IMR-90 (cell line): ENCODE data around the gene GZMB. TPM values are rescaled to one million over a fixed set of nuclear protein-coding genes. Genes with fewer than 3 reads are reported as not detected.

Experiments used
- ATAC-seq: fragments of 200-7000 bp; cut with Tn5 transposase; 2 replicates; pipeline ENCODE4 v1.9.1; 2020; ENCODE audit warnings: low read depth, mild to moderate bottlenecking, moderate library complexity
- BruUV-seq: library from RNA; stranded (reverse); fragments of 400-500 nt; replicated peaks from 2 replicates; lab custom pipeline; 2021; lab: Mats Ljungman, UMichigan
- CTCF ChIA-PET: fragments of 300-600 bp; formaldehyde crosslinking; extraction: SDS; loops from one replicate; lab custom pipeline; 2021; ENCODE audit warnings: antibody characterized with exemption; lab: Yijun Ruan, JAX
- POLR2A ChIA-PET: fragments of 300-600 bp; sonication (Branson Sonifier 250); formaldehyde crosslinking; loops from one replicate; lab custom pipeline; 2022; ENCODE audit warnings: antibody characterized with exemption; ENCODE audit not compliant: unreplicated experiment; lab: Charles Lee
- DNase-seq: peaks from one replicate; pipeline ENCODE4 v3.0.0; 2013
- H2AFZ ChIP-seq: replicated peaks from 2 replicates; pipeline ENCODE3; 2013; ENCODE audit warnings: low read length, mild to moderate bottlenecking; ENCODE audit not compliant: poor library complexity
- H2AK5ac ChIP-seq: 2 replicates; pipeline ENCODE4 v1.6.1; 2013; ENCODE audit warnings: low read depth, low read length, inconsistent platforms
- H2AK9ac ChIP-seq: replicated peaks from 2 replicates; pipeline ENCODE3; 2013; ENCODE audit warnings: mild to moderate bottlenecking, low read depth, low read length, moderate library complexity; ENCODE audit not compliant: poor library complexity
- H2BK120ac ChIP-seq: 2 replicates; pipeline ENCODE4 v1.6.1; 2013; ENCODE audit warnings: low read depth, low read length, inconsistent platforms
- H2BK15ac ChIP-seq: 3 replicates; pipeline ENCODE4 v1.6.1; 2013; ENCODE audit warnings: low read depth, low read length, inconsistent platforms
- H2BK20ac ChIP-seq: 2 replicates; pipeline ENCODE4 v1.6.1; 2013; ENCODE audit warnings: low read depth, mild to moderate bottlenecking, inconsistent platforms, low read length, moderate library complexity
- H2BK5ac ChIP-seq: 2 replicates; pipeline ENCODE4 v1.6.1; 2013; ENCODE audit warnings: mild to moderate bottlenecking, low read depth, low read length, inconsistent platforms; ENCODE audit not compliant: poor library complexity, severe bottlenecking
- H3K14ac ChIP-seq: replicated peaks from 2 replicates; pipeline ENCODE4 v1.6.1; 2013; ENCODE audit warnings: low read depth, low read length, inconsistent platforms
- H3K18ac ChIP-seq: 2 replicates; pipeline ENCODE4 v1.6.1; 2013; ENCODE audit warnings: low read depth, low read length, control low read depth
- H3K23ac ChIP-seq: 2 replicates; pipeline ENCODE4 v1.6.1; 2013; ENCODE audit warnings: low read depth, low read length, inconsistent platforms
- H3K27ac ChIP-seq: 2 replicates; pipeline ENCODE4 v1.5.1; 2013; ENCODE audit warnings: mild to moderate bottlenecking, control low read depth, low read length; ENCODE audit not compliant: insufficient read depth
- H3K27me3 ChIP-seq: 2 replicates; pipeline ENCODE4 v1.6.1; 2013; ENCODE audit warnings: low read length; ENCODE audit not compliant: control insufficient read depth, insufficient read depth
- H3K36me3 ChIP-seq: 2 replicates; pipeline ENCODE4 v1.6.1; 2013; ENCODE audit warnings: low read length, mixed read lengths; ENCODE audit not compliant: control insufficient read depth, insufficient read depth
- H3K4ac ChIP-seq: 2 replicates; pipeline ENCODE4 v1.6.1; 2013; ENCODE audit warnings: low read depth, low read length, inconsistent platforms
- H3K4me1 ChIP-seq: 2 replicates; pipeline ENCODE4 v1.6.1; 2013; ENCODE audit warnings: low read length, mixed read lengths; ENCODE audit not compliant: control insufficient read depth, insufficient read depth
- H3K4me2 ChIP-seq: 2 replicates; pipeline ENCODE4 v1.6.1; 2013; ENCODE audit warnings: low read depth, mild to moderate bottlenecking, control low read depth, low read length, moderate library complexity
- H3K4me3 ChIP-seq: 2 replicates; pipeline ENCODE4 v1.5.1; 2013; ENCODE audit warnings: low read depth, mild to moderate bottlenecking, control low read depth, low read length, moderate library complexity; ENCODE audit not compliant: insufficient read depth
- H3K56ac ChIP-seq: 2 replicates; pipeline ENCODE4 v1.6.1; 2013; ENCODE audit warnings: low read length, inconsistent platforms; ENCODE audit not compliant: insufficient read depth; ENCODE audit errors: extremely low read depth
- H3K79me1 ChIP-seq, 2 experiments: 2 replicates each; pipeline ENCODE4 v1.6.1; 2013; ENCODE audit warnings: low read length in 2 of 2, inconsistent platforms in 1 of 2, low read depth in 1 of 2
- H3K9ac ChIP-seq: 2 replicates; pipeline ENCODE4 v1.6.1; 2013; ENCODE audit warnings: low read depth, low read length, control low read depth
- H3K9me1 ChIP-seq: 2 replicates; pipeline ENCODE4 v1.6.1; 2013; ENCODE audit warnings: low read length, inconsistent platforms; ENCODE audit not compliant: insufficient read depth
- H3K9me3 ChIP-seq: 2 replicates; pipeline ENCODE4 v1.6.1; 2013; ENCODE audit warnings: low read length; ENCODE audit not compliant: control insufficient read depth, insufficient read depth
- H4K20me1 ChIP-seq: 2 replicates; pipeline ENCODE4 v1.6.1; 2013; ENCODE audit warnings: low read length, inconsistent platforms; ENCODE audit not compliant: insufficient read depth
- H4K5ac ChIP-seq: 2 replicates; pipeline ENCODE4 v1.6.1; 2013; ENCODE audit warnings: mild to moderate bottlenecking, low read depth, low read length, control low read depth
- H4K8ac ChIP-seq, 2 experiments: 2 replicates each; pipeline ENCODE4 v1.6.1; 2013; ENCODE audit warnings: low read depth in 2 of 2, low read length in 2 of 2, control low read depth in 1 of 2, inconsistent platforms in 1 of 2
- H4K91ac ChIP-seq: 2 replicates; pipeline ENCODE4 v1.6.1; 2013; ENCODE audit warnings: low read depth, low read length, inconsistent platforms; ENCODE audit not compliant: insufficient read depth
- BHLHE40 ChIP-seq: fragments of 150-350 bp; IDR thresholded peaks from 2 replicates; pipeline ENCODE4 v1.6.1; 2016; ENCODE audit warnings: mild to moderate bottlenecking, low read depth, low read length
- CEBPB ChIP-seq: IDR thresholded peaks from 2 replicates; pipeline ENCODE4 v1.6.1; 2012; ENCODE audit warnings: low read depth, low read length, improper control_type of control experiment
- FOS ChIP-seq: fragments of 150-350 bp; IDR thresholded peaks from 2 replicates; pipeline ENCODE4 v1.6.1; 2016; ENCODE audit warnings: low read depth, low read length
- MAFK ChIP-seq: IDR thresholded peaks from 2 replicates; pipeline ENCODE4 v1.6.1; 2012; ENCODE audit warnings: low read depth, low read length, improper control_type of control experiment
- MAZ ChIP-seq: IDR thresholded peaks from 2 replicates; pipeline ENCODE4 v1.6.1; 2012; ENCODE audit warnings: low read depth, mild to moderate bottlenecking, low read length, improper control_type of control experiment, moderate library complexity, borderline replicate concordance
- MXI1 ChIP-seq: IDR thresholded peaks from 2 replicates; pipeline ENCODE4 v1.6.1; 2012; ENCODE audit warnings: low read depth, mild to moderate bottlenecking, low read length, moderate library complexity, borderline replicate concordance
- RAD21 ChIP-seq: IDR thresholded peaks from 2 replicates; pipeline ENCODE4 v1.6.1; 2012; ENCODE audit warnings: low read length, improper control_type of control experiment
- RCOR1 ChIP-seq: IDR thresholded peaks from 2 replicates; pipeline ENCODE4 v1.6.1; 2012; ENCODE audit warnings: mild to moderate bottlenecking, low read length, improper control_type of control experiment; ENCODE audit not compliant: insufficient replicate concordance
- RFX5 ChIP-seq: IDR thresholded peaks from 2 replicates; pipeline ENCODE4 v1.8.0; 2012; ENCODE audit warnings: low read depth, mild to moderate bottlenecking, low read length, moderate library complexity
- USF2 ChIP-seq: fragments of 150-350 bp; IDR thresholded peaks from 2 replicates; pipeline ENCODE4 v1.6.1; 2017; ENCODE audit warnings: mild to moderate bottlenecking, antibody characterized with exemption, low read length, low read depth
- WGBS, 2 experiments: methylation state at CpG; one replicate each; pipeline versions ENCODE4 v1.1.5 to v1.1.7; 2013; ENCODE audit warnings: missing lambda C conversion rate in 2 of 2; ENCODE audit not compliant: insufficient read length in 1 of 2; ENCODE audit errors: extremely low coverage in 2 of 2; 5-methylcytosine and 5-hydroxymethylcytosine counted together
- dilution Hi-C: fragments of 300-500 bp; cut with HindIII; formaldehyde crosslinking; loops from one replicate; pipeline ENCODE4 v1.14.3; 2018; ENCODE audit warnings: low sequenced_read_pairs; ENCODE audit not compliant: unreplicated experiment
- in situ Hi-C: fragments of 300-500 bp; cut with MboI; formaldehyde crosslinking; loops from 3 replicates; pipeline ENCODE4 v1.14.3; 2019; ENCODE audit warnings: low sequenced_read_pairs, inconsistent platforms, mixed read lengths
- intact Hi-C: fragments of 100-400 bp; cut with micrococcal nuclease; formaldehyde crosslinking; loops from 2 replicates; pipeline ENCODE4 v1.10.0; 2022
- polyA plus RNA-seq, 3 experiments: library from polyadenylated mRNA; depleted of rRNA; stranded (reverse); fragments of >200 nt; gene quantifications; 2 replicates each; pipeline ENCODE4 v1.2.3, GENCODE V29; 2012; ENCODE audit warnings: low replicate concordance in 1 of 3
- total RNA-seq: library from RNA; depleted of rRNA; stranded (reverse); fragments of >200 nt; gene quantifications from 2 replicates; pipeline ENCODE4 v1.2.3, GENCODE V29; 2012
- TF ChIP-seq, protein P1 (sequence below): conservative IDR thresholded peaks from 2 replicates; pipeline ENCODE4 v1.5.1; 2012; ENCODE audit warnings: mild to moderate bottlenecking, low read depth, low read length, improper control_type of control experiment

The GZMB gene
- total and polyA plus RNA-seq, 2 of the 4 experiments (the other 2 are of a cell fraction) = not detected

DNA sequence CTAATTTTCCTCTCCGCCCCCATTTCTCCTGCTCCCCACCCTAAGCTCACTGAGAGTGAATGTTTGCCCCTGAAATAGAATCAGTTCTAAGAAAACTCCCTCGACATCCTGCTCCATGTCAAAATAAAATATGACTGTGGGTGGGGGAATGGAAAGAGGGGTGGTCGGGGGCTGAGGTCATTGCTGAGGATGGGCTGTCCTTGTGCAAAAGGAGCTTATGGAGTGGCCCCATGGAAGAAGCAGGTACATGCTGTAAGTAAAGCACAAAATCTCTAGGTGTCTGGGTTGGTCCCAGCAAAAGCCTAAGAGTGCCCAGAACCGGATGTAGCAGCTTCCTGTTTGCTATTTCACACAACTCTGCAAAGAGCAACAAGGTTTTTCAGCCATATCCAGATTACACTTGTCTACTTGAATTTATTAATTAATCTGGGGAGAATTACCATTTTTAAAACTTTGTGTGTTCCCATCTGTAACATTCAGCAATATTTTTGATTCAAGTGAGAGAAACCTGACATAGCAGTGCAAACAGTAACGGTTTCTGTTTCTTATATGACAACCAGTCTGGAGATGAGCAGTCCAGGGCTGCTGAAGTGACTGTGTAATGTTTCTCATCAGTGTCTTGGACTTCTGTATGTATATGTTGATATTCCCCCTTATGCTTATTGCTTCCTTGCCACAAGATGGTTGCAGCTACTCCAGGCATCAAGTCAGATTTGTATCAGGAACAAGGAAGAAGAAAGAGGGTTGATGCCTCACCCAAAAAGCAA lies 40.4 kb upstream of the GZMB start:
- no peak overlapping the region for H2BK20ac ChIP-seq
- DNase-seq = no peak
- no peak overlapping the region for H3K23ac ChIP-seq
- no peaks in the 10 kb centered on the region for H4K20me1 ChIP-seq
- no peaks in the 10 kb centered on the region for H3K4me1 ChIP-seq
- no peak overlapping the region for H3K14ac ChIP-seq
- no peak overlapping the region for H4K5ac ChIP-seq
- no peak overlapping the region for H3K4me3 ChIP-seq
- H4K91ac ChIP-seq = no peak overlapping the region
- H2AK5ac ChIP-seq = no peak overlapping the region
- H3K18ac ChIP-seq = no peak overlapping the region
- TF ChIP-seq MAFK = no peak
- no peak for TF ChIP-seq USF2
- TF ChIP-seq, protein P1, sequence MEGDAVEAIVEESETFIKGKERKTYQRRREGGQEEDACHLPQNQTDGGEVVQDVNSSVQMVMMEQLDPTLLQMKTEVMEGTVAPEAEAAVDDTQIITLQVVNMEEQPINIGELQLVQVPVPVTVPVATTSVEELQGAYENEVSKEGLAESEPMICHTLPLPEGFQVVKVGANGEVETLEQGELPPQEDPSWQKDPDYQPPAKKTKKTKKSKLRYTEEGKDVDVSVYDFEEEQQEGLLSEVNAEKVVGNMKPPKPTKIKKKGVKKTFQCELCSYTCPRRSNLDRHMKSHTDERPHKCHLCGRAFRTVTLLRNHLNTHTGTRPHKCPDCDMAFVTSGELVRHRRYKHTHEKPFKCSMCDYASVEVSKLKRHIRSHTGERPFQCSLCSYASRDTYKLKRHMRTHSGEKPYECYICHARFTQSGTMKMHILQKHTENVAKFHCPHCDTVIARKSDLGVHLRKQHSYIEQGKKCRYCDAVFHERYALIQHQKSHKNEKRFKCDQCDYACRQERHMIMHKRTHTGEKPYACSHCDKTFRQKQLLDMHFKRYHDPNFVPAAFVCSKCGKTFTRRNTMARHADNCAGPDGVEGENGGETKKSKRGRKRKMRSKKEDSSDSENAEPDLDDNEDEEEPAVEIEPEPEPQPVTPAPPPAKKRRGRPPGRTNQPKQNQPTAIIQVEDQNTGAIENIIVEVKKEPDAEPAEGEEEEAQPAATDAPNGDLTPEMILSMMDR = no peak
- TF ChIP-seq CEBPB = no peak
- TF ChIP-seq RCOR1 = no peak
- no peak for TF ChIP-seq MXI1
- no peak for TF ChIP-seq RAD21
- TF ChIP-seq RFX5 = no peak
- TF ChIP-seq MAZ = no peak
- no peak for TF ChIP-seq BHLHE40
- no peak for TF ChIP-seq FOS
- ChIA-PET POLR2A (no interaction called here), CTCF (no interaction called here)
- H2BK120ac ChIP-seq = no peak overlapping the region
- no peaks in the 10 kb centered on the region for H3K9me3 ChIP-seq
- H2BK5ac ChIP-seq = no peak overlapping the region
- intact Hi-C loops (no loop called here), dilution Hi-C loops (no loop called here), in situ Hi-C loops (no loop called here)
- no peak overlapping the region for H2AK9ac ChIP-seq
- no peak overlapping the region for H4K8ac ChIP-seq
- no peak overlapping the region for H3K4ac ChIP-seq
- no peaks in the 10 kb centered on the region for H3K79me1 ChIP-seq
- H2AFZ ChIP-seq = no peak overlapping the region
- H3K56ac ChIP-seq = no peak overlapping the region
- no peak overlapping the region for H3K4me2 ChIP-seq
- H3K9ac ChIP-seq = no peak overlapping the region
- no peaks in the 10 kb centered on the region for H3K9me1 ChIP-seq
- BruUV-seq = no TSS peak
- ATAC-seq = no peak
- no peaks in the 10 kb centered on the region for H3K36me3 ChIP-seq
- no peak overlapping the region for H3K27ac ChIP-seq
- no CpG with 5 or more reads among the region's 5 CpGs for WGBS, 2 experiments
- no peaks in the 10 kb centered on the region for H3K27me3 ChIP-seq
- no peak overlapping the region for H2BK15ac ChIP-seq
